Ovary (tissue), 9 donors: ENCODE data around the gene GRIK5. TPM values are rescaled to one million over a fixed set of nuclear protein-coding genes. Genes with fewer than 3 reads are reported as not detected.

Experiments used
- DNase-seq, 5 donors: peaks; one replicate each; pipeline ENCODE4 v3.0.0-alpha.2; 2019 to 2020
- H3K27ac ChIP-seq, 2 donors: fragments of 200-600 bp; one replicate each; pipeline versions ENCODE4 v1.5.1 to v1.8.0; 2019 to 2022
- H3K27me3 ChIP-seq: fragments of 200-600 bp; one replicate; pipeline ENCODE4 v1.8.0; 2022
- H3K36me3 ChIP-seq: fragments of 200-600 bp; sonication (generic); one replicate; pipeline ENCODE4 v1.5.1; 2019
- H3K4me1 ChIP-seq: one replicate; pipeline ENCODE4 v1.8.1; 2013; ENCODE audit warnings: mild to moderate bottlenecking, moderate library complexity; ENCODE audit not compliant: insufficient read depth
- H3K4me3 ChIP-seq: fragments of 200-600 bp; sonication (generic); one replicate; pipeline ENCODE4 v1.5.1; 2017
- H3K9me3 ChIP-seq, 2 donors: fragments of 200-600 bp in 1 of 2; sonication (generic) in 1 of 2; one replicate each; pipeline versions ENCODE4 v1.5.1 to v1.8.1; 2013 to 2019; ENCODE audit warnings: mild to moderate bottlenecking in 1 of 2, moderate library complexity in 1 of 2
- EP300 ChIP-seq: sonication (generic); formaldehyde crosslinking; IDR thresholded peaks from one replicate; pipeline ENCODE4 v1.6.1; 2017; ENCODE audit warnings: antibody characterized with exemption
- POLR2A ChIP-seq: fragments of 450-650 bp; IDR thresholded peaks from one replicate; pipeline ENCODE4 v1.6.1; 2017; ENCODE audit warnings: antibody characterized with exemption, mild to moderate bottlenecking, moderate library complexity
- WGBS, 3 donors: extraction: QIAGEN DNeasy Blood & Tissue Kit in 1 of 3; methylation state at CpG; one replicate each; pipeline versions ENCODE4 v1.1.5 to v1.1.7; 2013 to 2017; 5-methylcytosine and 5-hydroxymethylcytosine counted together
- intact Hi-C, 4 donors: fragments of 100-400 bp; cut with DNase I; formaldehyde crosslinking; loops; one replicate each; pipeline versions ENCODE4 v1.11.0 to v1.15.1; 2022 to 2023
- polyA plus RNA-seq, 2 donors: library from polyadenylated mRNA; stranded (reverse); fragments of 200-250 nt in 1 of 2; fragments of 350-450 nt in 1 of 2; fragmentation: Illumina TruSeq in 1 of 2; extraction: RNeasy Lipid Tissue Mini Kit (QIAGEN cat#74804) in 1 of 2; gene quantifications; one replicate each; pipeline ENCODE4 v1.2.3, GENCODE V29; 2013 to 2014
- total RNA-seq, 7 donors: library from RNA; depleted of rRNA in 2 of 7; stranded (reverse); fragments of >200 nt in 2 of 7; fragmentation: NEBNext Ultra II Directional in 3 of 7; extraction: Animal tissue kit (Norgen Biotek cat#: 25700) in 3 of 7; gene quantifications; one replicate each; pipeline versions ENCODE4 v1.1.0 to v1.2.4, GENCODE V29; 2016 to 2023
- TF ChIP-seq, protein P1 (sequence below), 3 donors: fragments of 450-650 bp in 2 of 3; fragments of 200-600 bp in 1 of 3; IDR thresholded peaks; one replicate each; pipeline versions ENCODE4 v1.5.1 to v1.8.0; 2016 to 2022; ENCODE audit warnings: antibody characterized with exemption in 3 of 3, mild to moderate bottlenecking in 1 of 3
- donor health status: DM: no; HTN: no; CAD: no; lungs with moderate emphysema.
- donor health status: DM: no; HTN: no; CAD: no.
- donor health status: Bipolar disorder and iron deficiency.
- donor health status: DM: yes; HTN: yes; CAD: no.
- donor health status: DM: no; HTN: no; CAD: no.
- donor health status: DM: yes; HTN: yes; CAD: no.

The GRIK5 gene
- total and polyA plus RNA-seq, 9 donors = 1.7 to 16.3 (median 3.7) TPM

GRCh38 chr19:42030645-42031440 is 39.2 kb downstream of the GRIK5 start:
- H3K9me3 ChIP-seq = no peaks in the 10 kb centered on the region
- no peak for DNase-seq
- no peak overlapping the region for H3K27ac ChIP-seq
- H3K4me3 ChIP-seq = no peak overlapping the region
- TF ChIP-seq POLR2A = no peak
- no peak for TF ChIP-seq EP300
- TF ChIP-seq, protein P1, sequence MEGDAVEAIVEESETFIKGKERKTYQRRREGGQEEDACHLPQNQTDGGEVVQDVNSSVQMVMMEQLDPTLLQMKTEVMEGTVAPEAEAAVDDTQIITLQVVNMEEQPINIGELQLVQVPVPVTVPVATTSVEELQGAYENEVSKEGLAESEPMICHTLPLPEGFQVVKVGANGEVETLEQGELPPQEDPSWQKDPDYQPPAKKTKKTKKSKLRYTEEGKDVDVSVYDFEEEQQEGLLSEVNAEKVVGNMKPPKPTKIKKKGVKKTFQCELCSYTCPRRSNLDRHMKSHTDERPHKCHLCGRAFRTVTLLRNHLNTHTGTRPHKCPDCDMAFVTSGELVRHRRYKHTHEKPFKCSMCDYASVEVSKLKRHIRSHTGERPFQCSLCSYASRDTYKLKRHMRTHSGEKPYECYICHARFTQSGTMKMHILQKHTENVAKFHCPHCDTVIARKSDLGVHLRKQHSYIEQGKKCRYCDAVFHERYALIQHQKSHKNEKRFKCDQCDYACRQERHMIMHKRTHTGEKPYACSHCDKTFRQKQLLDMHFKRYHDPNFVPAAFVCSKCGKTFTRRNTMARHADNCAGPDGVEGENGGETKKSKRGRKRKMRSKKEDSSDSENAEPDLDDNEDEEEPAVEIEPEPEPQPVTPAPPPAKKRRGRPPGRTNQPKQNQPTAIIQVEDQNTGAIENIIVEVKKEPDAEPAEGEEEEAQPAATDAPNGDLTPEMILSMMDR (IDR thresholded peaks at IDR 0.05) = no peak
- 82 to 87% (median 83%) methylated on average over 7 of the region's 7 CpGs for WGBS, 3 donors
- intact Hi-C loops = no loop called here
- no peaks in the 10 kb centered on the region for H3K27me3 ChIP-seq
- no peaks in the 10 kb centered on the region for H3K4me1 ChIP-seq
- H3K36me3 ChIP-seq = no peaks in the 10 kb centered on the region

GRCh38 chr19:42028304-42029216 is 41.4 kb downstream of the GRIK5 start:
- H3K27me3 ChIP-seq = no peaks in the 10 kb centered on the region
- intact Hi-C loops = no loop called here
- TF ChIP-seq, protein P1 (IDR thresholded peaks at IDR 0.05) = no peak
- no peak for TF ChIP-seq EP300
- no peak for TF ChIP-seq POLR2A
- no peak overlapping the region for H3K27ac ChIP-seq
- no peaks in the 10 kb centered on the region for H3K36me3 ChIP-seq
- WGBS, 3 donors = 44 to 57% (median 55%) methylated on average over 8 of the region's 8 CpGs
- H3K4me3 ChIP-seq = no peak overlapping the region
- H3K9me3 ChIP-seq = no peaks in the 10 kb centered on the region
- no peak for DNase-seq
- no peaks in the 10 kb centered on the region for H3K4me1 ChIP-seq

DNA sequence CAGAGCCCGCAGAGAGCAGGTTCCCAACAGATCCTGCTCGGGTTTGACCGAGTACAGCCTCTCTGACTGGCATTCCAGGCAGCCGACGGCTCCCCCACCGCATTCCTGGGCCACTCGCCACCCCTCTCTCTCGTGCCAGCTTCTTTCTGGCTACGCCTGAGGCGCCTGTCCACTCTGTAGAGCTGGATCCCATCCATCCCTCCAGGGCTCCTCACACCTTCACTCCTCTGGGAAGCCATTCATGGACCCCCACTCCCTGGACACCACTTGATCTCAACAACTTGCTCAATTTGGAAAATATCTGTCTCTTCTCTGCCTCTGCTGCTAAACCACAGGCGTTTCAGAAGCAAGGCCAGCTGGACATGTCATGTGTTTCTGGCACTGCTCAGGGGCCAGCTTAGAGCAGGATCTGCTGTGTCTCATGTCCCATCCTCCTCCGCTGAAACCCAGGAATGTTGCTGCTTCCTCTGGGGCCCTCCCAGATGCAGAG is 45.3 kb downstream of the GRIK5 start:
- intact Hi-C loops = no loop called here
- Histone ChIP-seq H3K4me3 (no peak overlapping the region), H3K9me3 (no peaks in the 10 kb centered on the region), H3K27ac (no peak overlapping the region), H3K36me3 (no peaks in the 10 kb centered on the region), H3K4me1 (no peaks in the 10 kb centered on the region), H3K27me3 (no peaks in the 10 kb centered on the region)
- WGBS, 3 donors = 4 to 11% (median 9%) methylated on average over 12 of the region's 12 CpGs
- no peak for DNase-seq
- TF ChIP-seq POLR2A (no peak), EP300 (no peak)
- TF ChIP-seq, protein P1 (IDR thresholded peaks at IDR 0.05) = no peak

DNA sequence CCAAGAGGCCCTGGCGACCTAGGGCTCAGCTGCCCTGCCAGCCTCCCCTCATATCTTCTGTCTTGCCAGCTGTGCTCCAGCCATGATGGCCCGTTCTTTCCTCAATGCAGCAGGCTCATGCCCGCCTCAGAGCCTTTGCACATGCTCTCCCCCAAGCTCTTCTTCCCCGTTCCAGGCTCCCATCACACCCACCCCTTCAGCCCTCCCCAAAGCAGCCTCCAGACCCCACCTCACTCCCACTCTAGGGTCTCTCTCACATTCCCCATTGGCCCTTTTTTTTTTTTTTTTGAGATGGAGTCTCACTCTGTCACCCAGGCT is 46.1 kb downstream of the GRIK5 start:
- Histone ChIP-seq H3K27me3 (no peaks in the 10 kb centered on the region), H3K9me3 (no peaks in the 10 kb centered on the region), H3K27ac (no peak overlapping the region), H3K4me3 (no peak overlapping the region), H3K36me3 (no peaks in the 10 kb centered on the region), H3K4me1 (no peaks in the 10 kb centered on the region)
- intact Hi-C loops = no loop called here
- DNase-seq = no peak
- TF ChIP-seq, protein P1 (IDR thresholded peaks at IDR 0.05) = no peak
- TF ChIP-seq POLR2A (no peak), EP300 (no peak)
- 83 to 89% (median 87%) methylated on average over 4 of the region's 4 CpGs for WGBS, 3 donors
